ENCODE measurements around the gene RAD51D.

- no peak for TF ChIP-seq EZH2 (IDR thresholded peaks at IDR 0.05; ENCODE audit: borderline replicate concordance, low read depth, low read length, poor library complexity, severe bottlenecking)
- TF ChIP-seq, protein P1, sequence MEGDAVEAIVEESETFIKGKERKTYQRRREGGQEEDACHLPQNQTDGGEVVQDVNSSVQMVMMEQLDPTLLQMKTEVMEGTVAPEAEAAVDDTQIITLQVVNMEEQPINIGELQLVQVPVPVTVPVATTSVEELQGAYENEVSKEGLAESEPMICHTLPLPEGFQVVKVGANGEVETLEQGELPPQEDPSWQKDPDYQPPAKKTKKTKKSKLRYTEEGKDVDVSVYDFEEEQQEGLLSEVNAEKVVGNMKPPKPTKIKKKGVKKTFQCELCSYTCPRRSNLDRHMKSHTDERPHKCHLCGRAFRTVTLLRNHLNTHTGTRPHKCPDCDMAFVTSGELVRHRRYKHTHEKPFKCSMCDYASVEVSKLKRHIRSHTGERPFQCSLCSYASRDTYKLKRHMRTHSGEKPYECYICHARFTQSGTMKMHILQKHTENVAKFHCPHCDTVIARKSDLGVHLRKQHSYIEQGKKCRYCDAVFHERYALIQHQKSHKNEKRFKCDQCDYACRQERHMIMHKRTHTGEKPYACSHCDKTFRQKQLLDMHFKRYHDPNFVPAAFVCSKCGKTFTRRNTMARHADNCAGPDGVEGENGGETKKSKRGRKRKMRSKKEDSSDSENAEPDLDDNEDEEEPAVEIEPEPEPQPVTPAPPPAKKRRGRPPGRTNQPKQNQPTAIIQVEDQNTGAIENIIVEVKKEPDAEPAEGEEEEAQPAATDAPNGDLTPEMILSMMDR (conservative IDR thresholded peaks at IDR 0.05; ENCODE audit: low read depth, low read length): no peak
Observed at GRCh38 chr17:35052241-35052610, 67.4 kb downstream of the RAD51D start.

Data from A673 (cell line).